CD4-positive, alpha-beta T cell (primary cell): ENCODE measurements around the gene LMNB1. TPM values are rescaled to one million over a fixed set of nuclear protein-coding genes. Genes with fewer than 3 reads are reported as not detected.

Experiments
- ATAC-seq: fragments of 200-7000 bp; cut with Tn5 transposase; one replicate; pipeline ENCODE4 v1.10.0; 2022; ENCODE audit warnings: mild to moderate bottlenecking; ENCODE audit not compliant: poor library complexity
- CTCF ChIA-PET: fragments of 350-600 bp; sonication (Branson Sonifier 250); formaldehyde crosslinking; loops from one replicate; lab custom pipeline; 2021; ENCODE audit warnings: antibody characterized with exemption, inconsistent platforms; lab: Charles Lee
- POLR2A ChIA-PET: fragments of 350-600 bp; sonication (Branson Sonifier 250); formaldehyde crosslinking; loops from one replicate; lab custom pipeline; 2021; ENCODE audit warnings: antibody characterized with exemption, inconsistent platforms; lab: Charles Lee
- DNase-seq, 14 experiments: peaks; one replicate each; pipeline ENCODE4 v3.0.0-alpha.2; 2013 to 2020; ENCODE audit warnings: mixed read lengths in 2 of 14
- H3K27ac ChIP-seq, 2 donors: one replicate each; pipeline versions ENCODE4 v1.5.1 to v1.7.0; 2013; ENCODE audit warnings: low read length in 2 of 2, low read depth in 1 of 2, mild to moderate bottlenecking in 1 of 2
- H3K27me3 ChIP-seq, 2 experiments: 1 replicate in 1 of 2; 2 replicates in 1 of 2; pipeline versions ENCODE4 v1.6.1 to v1.7.0; 2013; ENCODE audit warnings: low read length in 2 of 2, control low read depth in 1 of 2, mild to moderate bottlenecking in 1 of 2, moderate library complexity in 1 of 2; ENCODE audit not compliant: insufficient read depth in 2 of 2, control insufficient read depth in 1 of 2
- H3K36me3 ChIP-seq: one replicate; pipeline ENCODE4 v1.6.1; 2013; ENCODE audit warnings: low read length, control low read depth; ENCODE audit not compliant: insufficient read depth
- H3K4me1 ChIP-seq: one replicate; pipeline ENCODE4 v1.6.1; 2013; ENCODE audit warnings: low read length, control low read depth; ENCODE audit not compliant: insufficient read depth
- H3K4me3 ChIP-seq: one replicate; pipeline ENCODE4 v1.5.1; 2013; ENCODE audit warnings: mild to moderate bottlenecking, low read length, moderate library complexity
- H3K9me3 ChIP-seq, 2 experiments: 1 replicate in 1 of 2; 2 replicates in 1 of 2; pipeline versions ENCODE4 v1.6.1 to v1.7.0; 2013; ENCODE audit warnings: low read length in 2 of 2, mild to moderate bottlenecking in 2 of 2, control low read depth in 1 of 2, moderate library complexity in 1 of 2; ENCODE audit not compliant: control insufficient read depth in 1 of 2, insufficient read depth in 1 of 2
- H3K27ac Mint-ChIP-seq: one replicate; pipeline ENCODE4 v1.8.0; 2020; ENCODE audit warnings: mixed read lengths
- H3K27me3 Mint-ChIP-seq: one replicate; pipeline ENCODE4 v1.8.0; 2021; ENCODE audit warnings: mixed read lengths
- H3K36me3 Mint-ChIP-seq: one replicate; pipeline ENCODE4 v1.8.0; 2021; ENCODE audit warnings: low read depth, mixed read lengths
- H3K4me1 Mint-ChIP-seq: one replicate; pipeline ENCODE4 v1.8.0; 2021; ENCODE audit warnings: low read depth, mixed read lengths
- H3K4me3 Mint-ChIP-seq: one replicate; pipeline ENCODE4 v1.8.0; 2020; ENCODE audit warnings: mild to moderate bottlenecking, mixed read lengths
- H3K9me3 Mint-ChIP-seq: one replicate; pipeline ENCODE4 v1.8.0; 2020; ENCODE audit warnings: mixed read lengths
- intact Hi-C, 2 experiments: fragments of 100-400 bp; cut with DNase I in 1 of 2; cut with micrococcal nuclease in 1 of 2; formaldehyde crosslinking; loops; one replicate each; pipeline versions ENCODE4 v1.15.1 to v1.9.0; 2023 to 2025; cut with DNase I, micrococcal nuclease
- total RNA-seq, 174 experiments: library from RNA in 2 of 174; stranded (reverse) in 2 of 174; gene quantifications; one replicate each; pipeline ENCODE4 v1.2.3 and lab custom pipeline; 2021 to 2026
- TF ChIP-seq, protein P1 (sequence below): fragments of 200-600 bp; IDR thresholded peaks from one replicate; pipeline ENCODE4 v1.8.0; 2022; ENCODE audit warnings: antibody characterized with exemption, mild to moderate bottlenecking

LMNB1 gene
- total RNA-seq, 2 experiments from 2014 or later, result 30.6 to 31.1 TPM

GRCh38 chr5:126865299-126865698 lies 88.4 kb downstream of the LMNB1 start:
- Mint-ChIP-seq H3K27ac (no peak overlapping the region), H3K36me3 (no peaks in the 10 kb centered on the region), H3K27me3 (no peaks in the 10 kb centered on the region), H3K9me3 (no peaks in the 10 kb centered on the region), H3K4me3 (no peak overlapping the region), H3K4me1 (peaks cover 16% of the 10 kb centered on the region)
- Histone ChIP-seq H3K9me3 (no peaks in the 10 kb centered on the region), H3K4me1 (peaks cover 8% of the 10 kb centered on the region), H3K27ac (no peak overlapping the region), H3K4me3 (no peak overlapping the region), H3K36me3 (no peaks in the 10 kb centered on the region), H3K27me3 (no peaks in the 10 kb centered on the region)
- ATAC-seq (no peak), DNase-seq (no peak)
- intact Hi-C loops, result loop anchor here in 1 of 2 experiments (5.0 kb wide), 1 partner anchor 117 kb away; no protein-coding TSS in a partner anchor
- TF ChIP-seq, protein P1, sequence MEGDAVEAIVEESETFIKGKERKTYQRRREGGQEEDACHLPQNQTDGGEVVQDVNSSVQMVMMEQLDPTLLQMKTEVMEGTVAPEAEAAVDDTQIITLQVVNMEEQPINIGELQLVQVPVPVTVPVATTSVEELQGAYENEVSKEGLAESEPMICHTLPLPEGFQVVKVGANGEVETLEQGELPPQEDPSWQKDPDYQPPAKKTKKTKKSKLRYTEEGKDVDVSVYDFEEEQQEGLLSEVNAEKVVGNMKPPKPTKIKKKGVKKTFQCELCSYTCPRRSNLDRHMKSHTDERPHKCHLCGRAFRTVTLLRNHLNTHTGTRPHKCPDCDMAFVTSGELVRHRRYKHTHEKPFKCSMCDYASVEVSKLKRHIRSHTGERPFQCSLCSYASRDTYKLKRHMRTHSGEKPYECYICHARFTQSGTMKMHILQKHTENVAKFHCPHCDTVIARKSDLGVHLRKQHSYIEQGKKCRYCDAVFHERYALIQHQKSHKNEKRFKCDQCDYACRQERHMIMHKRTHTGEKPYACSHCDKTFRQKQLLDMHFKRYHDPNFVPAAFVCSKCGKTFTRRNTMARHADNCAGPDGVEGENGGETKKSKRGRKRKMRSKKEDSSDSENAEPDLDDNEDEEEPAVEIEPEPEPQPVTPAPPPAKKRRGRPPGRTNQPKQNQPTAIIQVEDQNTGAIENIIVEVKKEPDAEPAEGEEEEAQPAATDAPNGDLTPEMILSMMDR, result no peak
- CTCF ChIA-PET, result no interaction called here
- POLR2A ChIA-PET, result no interaction called here

DNA sequence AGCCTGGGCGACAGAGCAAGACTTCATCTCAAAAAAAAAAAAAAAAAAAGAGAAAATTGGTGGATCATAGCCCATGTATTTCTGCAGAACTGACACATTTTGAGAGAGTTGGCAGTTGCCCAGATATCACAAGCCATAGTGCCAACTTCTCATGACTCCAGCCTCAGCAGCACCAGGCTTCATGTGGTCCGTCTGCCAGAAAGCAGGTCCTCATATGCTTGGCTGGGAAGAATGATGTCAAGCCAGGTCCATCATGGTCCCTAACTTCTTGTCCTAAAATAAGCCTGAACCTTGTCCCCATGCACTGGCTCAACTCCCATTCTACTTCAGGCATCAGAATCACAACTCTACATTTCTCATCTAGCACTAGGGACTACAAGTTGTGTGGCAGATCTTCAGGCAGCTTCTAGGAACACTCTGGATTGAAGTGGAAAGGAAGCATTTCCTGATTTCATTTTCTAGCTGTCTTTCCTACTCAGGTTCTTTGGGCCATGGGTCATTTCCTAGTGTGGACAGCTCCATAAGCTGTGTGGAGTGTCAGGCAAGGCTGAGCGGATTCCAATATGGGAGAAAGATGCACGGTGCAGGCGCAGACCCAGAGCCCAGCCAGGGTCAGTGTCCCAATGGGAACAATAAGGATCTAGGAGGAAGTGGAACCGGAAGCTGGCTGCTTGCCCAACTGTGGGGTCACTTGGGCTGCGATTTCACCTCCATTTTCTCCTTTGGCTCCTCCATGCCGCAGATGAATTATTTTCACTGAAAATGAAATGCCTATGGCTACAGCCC lies 90.1 kb downstream of the LMNB1 start:
- H3K27me3 ChIP-seq, result no peaks in the 10 kb centered on the region
- ChIA-PET CTCF (no interaction called here), POLR2A (no interaction called here)
- intact Hi-C loops, result loop anchor here in 1 of 2 experiments (5.0 kb wide), 1 partner anchor 115 kb away; no protein-coding TSS in a partner anchor
- no peaks in the 10 kb centered on the region for H3K36me3 ChIP-seq
- peaks cover 8% of the 10 kb centered on the region for H3K4me1 ChIP-seq
- H3K27me3 Mint-ChIP-seq, result no peaks in the 10 kb centered on the region
- peaks cover 16% of the 10 kb centered on the region for H3K4me1 Mint-ChIP-seq
- no peaks in the 10 kb centered on the region for H3K9me3 ChIP-seq
- H3K27ac Mint-ChIP-seq, result no peak overlapping the region
- no peaks in the 10 kb centered on the region for H3K9me3 Mint-ChIP-seq
- no peaks in the 10 kb centered on the region for H3K36me3 Mint-ChIP-seq
- H3K27ac ChIP-seq, result no peak overlapping the region
- TF ChIP-seq, protein P1, result no peak
- ATAC-seq (no peak), DNase-seq (no peak)
- H3K4me3 ChIP-seq, result no peak overlapping the region
- no peak overlapping the region for H3K4me3 Mint-ChIP-seq

GRCh38 chr5:126868338-126869004 lies 91.5 kb downstream of the LMNB1 start:
- H3K4me3 Mint-ChIP-seq, result peak overlapping the region; percentile 72
- Histone ChIP-seq H3K36me3 (no peaks in the 10 kb centered on the region), H3K27me3 (no peaks in the 10 kb centered on the region), H3K4me3 (peak overlapping the region; percentile 44), H3K9me3 (no peaks in the 10 kb centered on the region), H3K4me1 (peaks cover 8% of the 10 kb centered on the region), H3K27ac (no peak overlapping the region)
- ATAC-seq (no peak), DNase-seq (no peak)
- H3K9me3 Mint-ChIP-seq, result no peaks in the 10 kb centered on the region
- H3K27me3 Mint-ChIP-seq, result no peaks in the 10 kb centered on the region
- CTCF ChIA-PET, result no interaction called here
- H3K4me1 Mint-ChIP-seq, result peaks cover 16% of the 10 kb centered on the region
- no peaks in the 10 kb centered on the region for H3K36me3 Mint-ChIP-seq
- intact Hi-C loops, result loop anchor here in 1 of 2 experiments (5.0 kb wide), 1 partner anchor 114 kb away; no protein-coding TSS in a partner anchor
- H3K27ac Mint-ChIP-seq, result no peak overlapping the region
- POLR2A ChIA-PET, result interaction anchor here (0.6 to 1.5 kb wide), 4 partner anchors 15 to 360 kb away, joined by 3 to 11 read pairs (median 3); no protein-coding TSS in a partner anchor
- TF ChIP-seq, protein P1, result no peak
